NCI-H1417 (cell line): ENCODE measurements around the gene SARS1.
A peak's percentile ranks its signal among the peaks of the same experiment; 100 is the strongest.
"Not testable (repeated sequence)": the region's sequence is repeated elsewhere in the genome, so short reads cannot be mapped to it uniquely, and the experiment has no call there.

Experiments used
- DNase-seq, 3 experiments: peaks; one replicate each; lab custom pipeline; 2025; lab: John Stamatoyannopoulos, UW

The SARS1 gene

DNA sequence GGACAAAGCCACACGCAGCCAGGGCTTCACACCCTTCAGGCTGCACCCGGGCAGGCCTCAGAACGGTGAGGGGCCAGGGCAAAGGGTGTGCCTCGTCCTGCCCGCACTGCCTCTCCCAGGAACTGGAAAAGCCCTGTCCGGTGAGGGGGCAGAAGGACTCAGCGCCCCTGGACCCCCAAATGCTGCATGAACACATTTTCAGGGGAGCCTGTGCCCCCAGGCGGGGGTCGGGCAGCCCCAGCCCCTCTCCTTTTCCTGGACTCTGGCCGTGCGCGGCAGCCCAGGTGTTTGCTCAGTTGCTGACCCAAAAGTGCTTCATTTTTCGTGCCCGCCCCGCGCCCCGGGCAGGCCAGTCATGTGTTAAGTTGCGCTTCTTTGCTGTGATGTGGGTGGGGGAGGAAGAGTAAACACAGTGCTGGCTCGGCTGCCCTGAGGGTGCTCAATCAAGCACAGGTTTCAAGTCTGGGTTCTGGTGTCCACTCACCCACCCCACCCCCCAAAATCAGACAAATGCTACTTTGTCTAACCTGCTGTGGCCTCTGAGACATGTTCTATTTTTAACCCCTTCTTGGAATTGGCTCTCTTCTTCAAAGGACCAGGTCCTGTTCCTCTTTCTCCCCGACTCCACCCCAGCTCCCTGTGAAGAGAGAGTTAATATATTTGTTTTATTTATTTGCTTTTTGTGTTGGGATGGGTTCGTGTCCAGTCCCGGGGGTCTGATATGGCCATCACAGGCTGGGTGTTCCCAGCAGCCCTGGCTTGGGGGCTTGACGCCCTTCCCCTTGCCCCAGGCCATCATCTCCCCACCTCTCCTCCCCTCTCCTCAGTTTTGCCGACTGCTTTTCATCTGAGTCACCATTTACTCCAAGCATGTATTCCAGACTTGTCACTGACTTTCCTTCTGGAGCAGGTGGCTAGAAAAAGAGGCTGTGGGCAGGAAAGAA lies 61.1 kb downstream of the SARS1 start:
- DNase-seq = peak in 2 of 3 experiments; percentile 55 to 75

GRCh38 chr1:109275706-109276345 lies 62.1 kb downstream of the SARS1 start:
- DNase-seq = no peak

DNA sequence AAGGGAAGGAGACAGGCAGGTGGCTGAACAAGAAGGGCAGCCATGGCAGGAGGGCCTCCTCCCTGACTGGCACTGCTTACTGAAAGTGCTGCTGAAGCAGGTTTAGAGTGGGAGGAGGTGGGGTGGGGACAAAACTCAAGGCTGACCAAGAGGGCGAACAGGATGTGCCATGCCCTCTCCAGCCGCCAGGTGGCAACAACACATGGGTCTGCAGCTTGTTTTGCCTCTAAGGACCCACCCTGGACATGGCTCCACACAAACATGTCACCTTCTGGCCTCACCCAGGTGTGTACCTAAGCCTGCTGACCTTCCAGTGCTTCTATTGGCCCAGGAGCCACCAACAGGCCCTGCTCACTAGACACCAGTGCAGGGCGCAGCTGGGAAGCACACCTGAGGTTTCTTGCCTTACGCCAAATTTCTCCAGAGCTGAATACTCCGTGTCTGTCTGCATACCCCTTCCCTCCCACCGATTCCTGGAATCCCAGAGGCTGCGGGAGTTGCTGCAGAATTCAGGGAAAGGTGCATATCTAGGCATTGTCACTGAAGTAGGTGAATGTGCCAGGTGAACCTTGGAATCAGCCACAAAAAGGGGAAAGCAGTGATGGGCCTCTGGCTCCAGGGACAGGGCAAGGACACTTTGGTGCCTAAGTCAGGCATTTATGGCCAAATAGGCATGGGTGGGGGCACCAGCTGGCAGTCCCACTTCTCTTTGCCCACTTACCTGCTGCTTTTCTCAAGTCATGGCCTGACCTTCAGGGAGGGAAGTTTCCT lies 63.9 kb downstream of the SARS1 start:
- peak; percentile 67 to 81 (median 70) for DNase-seq

GRCh38 chr1:109279615-109280278 lies 66.0 kb downstream of the SARS1 start:
- no peak for DNase-seq

- no peak for DNase-seq
Measured at GRCh38 chr1:109280862-109281261, 67.1 kb downstream of the SARS1 start.

DNA sequence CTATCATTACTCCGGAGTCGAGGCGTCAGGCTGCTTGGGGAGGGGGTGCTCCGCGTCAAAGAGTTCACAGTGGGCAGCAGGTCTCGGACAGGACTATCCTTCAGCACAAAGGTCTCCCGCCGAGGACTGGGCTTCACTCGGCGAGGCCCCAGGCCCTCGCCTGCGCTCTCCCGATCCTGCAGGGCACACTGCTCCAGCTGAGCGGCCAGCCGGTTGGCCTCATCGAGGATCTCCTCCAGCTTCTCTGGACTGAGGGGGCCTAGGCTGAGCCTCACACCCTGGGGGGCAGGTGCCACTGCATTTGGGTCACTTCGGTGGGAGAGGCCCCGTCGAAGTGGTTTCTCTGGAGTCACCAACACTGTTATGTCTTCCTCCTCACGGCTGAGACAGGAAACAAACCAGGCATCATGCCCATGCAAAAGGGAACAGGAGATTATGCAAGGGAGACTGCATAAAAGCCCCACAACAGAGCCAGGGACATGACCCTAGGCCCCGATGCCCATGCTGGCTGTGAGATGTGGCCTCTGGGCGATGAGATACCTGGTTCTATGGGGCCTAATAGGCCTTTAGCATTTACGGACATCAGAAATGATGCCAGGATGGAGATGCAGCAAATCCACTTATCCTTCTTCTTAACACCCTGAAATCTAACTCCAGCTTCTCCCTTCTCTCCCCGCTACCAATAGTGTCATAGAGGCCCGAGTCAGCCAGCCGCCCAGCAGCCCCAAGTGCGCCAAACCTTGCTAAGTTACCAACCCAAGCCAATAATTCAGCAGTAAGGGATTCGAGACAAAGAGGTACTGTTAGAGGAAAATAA lies 68.2 kb downstream of the SARS1 start:
- no peak for DNase-seq

DNA sequence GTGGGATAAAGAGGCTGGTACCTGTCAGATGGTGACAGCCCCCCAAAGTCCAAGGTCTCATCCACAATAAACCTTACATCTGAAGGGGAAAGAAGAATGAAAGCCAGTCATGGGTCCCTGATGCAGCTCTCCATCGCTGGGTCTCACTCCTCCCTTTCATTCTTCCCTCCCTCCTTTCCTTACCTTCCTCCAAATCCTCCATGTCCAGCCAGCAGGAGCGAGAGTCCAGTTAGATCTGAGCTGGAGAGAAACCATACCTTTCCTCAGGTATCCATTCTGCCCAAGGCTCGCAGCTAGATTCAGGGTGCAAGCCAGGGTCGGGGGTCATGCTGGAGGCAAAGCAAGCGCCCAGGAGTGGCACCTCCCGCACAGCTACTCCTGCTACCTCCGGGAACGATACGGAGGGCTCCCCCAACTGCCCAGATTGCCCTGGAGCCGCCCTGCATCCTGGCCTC lies 68.8 kb downstream of the SARS1 start:
- DNase-seq = no peak

GRCh38 chr1:109282952-109283747 lies 69.4 kb downstream of the SARS1 start, which contains the start of gene PSRC1:
Gene PSRC1, minus strand, starts transcription at chr1:109283145.
- peak; percentile 96 to 98 (median 98) for DNase-seq

DNA sequence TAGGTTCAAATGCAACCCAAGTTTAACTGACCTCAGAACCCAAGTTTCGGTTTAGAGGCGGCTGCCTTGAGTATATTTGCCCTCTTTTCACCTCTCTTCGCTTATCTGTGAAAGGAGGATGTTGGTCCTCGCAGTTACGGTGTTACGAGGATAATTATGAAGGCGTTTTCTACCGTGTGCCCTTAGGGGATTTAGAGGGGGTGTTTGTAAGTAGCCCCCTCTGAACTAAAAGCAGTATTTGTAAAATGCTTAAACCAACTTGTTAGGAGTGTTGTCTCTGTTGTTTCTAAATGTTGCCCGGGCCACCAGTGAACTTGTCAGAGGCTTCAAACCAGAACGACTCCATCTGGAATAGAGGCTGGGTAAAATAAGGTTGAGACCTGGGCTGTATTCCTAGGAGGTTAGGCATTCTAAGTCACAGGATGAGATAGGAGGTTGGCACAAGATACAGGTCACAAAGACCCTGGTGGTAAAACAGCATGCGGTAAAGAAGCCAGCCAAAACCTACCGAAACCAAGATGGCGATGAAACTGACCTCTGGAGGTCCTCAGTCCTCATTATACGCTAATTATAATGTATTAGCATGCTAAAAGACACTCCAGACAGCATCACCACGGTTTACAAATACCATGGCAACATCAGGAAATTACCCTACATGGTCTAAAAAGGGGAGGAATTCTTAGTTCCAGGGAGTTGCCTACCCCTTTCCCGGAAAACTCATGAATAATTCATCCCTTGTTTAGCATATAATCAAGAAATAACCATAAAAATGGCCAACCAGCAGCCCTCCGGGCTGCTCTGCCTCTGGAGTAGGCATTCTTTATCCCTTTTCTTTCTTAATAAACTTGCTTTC lies 70.3 kb downstream of the SARS1 start:
- DNase-seq = no peak

- not testable (repeated sequence) for DNase-seq
Measured at GRCh38 chr1:109286762-109287161, 73.0 kb downstream of the SARS1 start.
